Uterus (tissue), 4 donors: ENCODE measurements around the gene WBP1L. TPM values are rescaled to one million over a fixed set of nuclear protein-coding genes. Genes with fewer than 3 reads are reported as not detected.
"Not testable (repeated sequence)": the region's sequence is repeated elsewhere in the genome, so short reads cannot be mapped to it uniquely, and the experiment has no call there.

Source experiments
- DNase-seq, 2 donors: peaks; one replicate each; pipeline ENCODE4 v3.0.0-alpha.2; 2019 to 2020
- H3K27ac ChIP-seq, 2 donors: fragments of 200-600 bp; sonication (generic); 1 replicate in 1 of 2; 2 replicates in 1 of 2; pipeline ENCODE4 v1.5.1; 2016 to 2018
- H3K27me3 ChIP-seq, 2 donors: fragments of 200-600 bp; sonication (generic); one replicate each; pipeline ENCODE4 v1.5.1; 2018 to 2019; ENCODE audit warnings: control low read depth in 1 of 2
- H3K36me3 ChIP-seq, 2 donors: fragments of 200-600 bp; sonication (generic); one replicate each; pipeline ENCODE4 v1.5.1; 2019; ENCODE audit warnings: control low read depth in 1 of 2
- H3K4me1 ChIP-seq, 2 donors: fragments of 200-600 bp; sonication (generic); one replicate each; pipeline ENCODE4 v1.5.1; 2018 to 2019; ENCODE audit warnings: control low read depth in 1 of 2
- H3K4me3 ChIP-seq, 2 donors: fragments of 200-600 bp; sonication (generic); 1 replicate in 1 of 2; 2 replicates in 1 of 2; pipeline ENCODE4 v1.5.1; 2018 to 2019; ENCODE audit warnings: mild to moderate bottlenecking in 1 of 2
- H3K9me3 ChIP-seq, 2 donors: fragments of 200-600 bp; sonication (generic); one replicate each; pipeline ENCODE4 v1.5.1; 2019; ENCODE audit warnings: control low read depth in 1 of 2
- CTCF ChIP-seq, 4 experiments: fragments of 200-600 bp in 2 of 4; fragments of 450-650 bp in 2 of 4; sonication (generic) in 2 of 4; IDR thresholded peaks; one replicate each; pipeline ENCODE4 v1.5.1; 2016 to 2019; ENCODE audit warnings: antibody characterized with exemption in 4 of 4, mild to moderate bottlenecking in 2 of 4, moderate library complexity in 1 of 4
- POLR2A ChIP-seq, 2 donors: fragments of 450-650 bp; IDR thresholded peaks; one replicate each; pipeline ENCODE4 v1.6.1; 2016; ENCODE audit warnings: antibody characterized with exemption in 2 of 2, mild to moderate bottlenecking in 1 of 2, moderate library complexity in 1 of 2
- intact Hi-C: fragments of 100-400 bp; cut with DNase I; formaldehyde crosslinking; loops from one replicate; pipeline ENCODE4 v1.15.1; 2023; ENCODE audit warnings: low total_unique reads
- total RNA-seq, 4 donors: library from RNA; depleted of rRNA in 3 of 4; stranded (reverse); fragments of >200 nt in 3 of 4; gene quantifications; one replicate each; pipeline versions ENCODE4 v1.1.0 to v1.2.4, GENCODE V29; 2014 to 2023
- donor health status: DM: yes; HTN: yes; CAD: no.

WBP1L gene
- total RNA-seq, 4 donors from 2014 or later = 27.4 to 79.2 (median 55.3) TPM

- TF ChIP-seq POLR2A (IDR thresholded peaks at IDR 0.05) = no peak
- TF ChIP-seq CTCF (IDR thresholded peaks at IDR 0.05) = no peak
- H3K4me3 ChIP-seq = no peak overlapping the region
- H3K4me1 ChIP-seq = no peaks in the 10 kb centered on the region
- no peaks in the 10 kb centered on the region for H3K27me3 ChIP-seq
- intact Hi-C loops = loop anchor here (5.0 kb wide), 1 partner anchor 69 kb away; no protein-coding TSS in a partner anchor
- no peaks in the 10 kb centered on the region for H3K36me3 ChIP-seq
- no peak for DNase-seq
- H3K9me3 ChIP-seq = no peaks in the 10 kb centered on the region
- no peak overlapping the region for H3K27ac ChIP-seq
Observed at GRCh38 chr10:102832987-102833386, 89.2 kb downstream of the WBP1L start.

GRCh38 chr10:102834143-102834542 is 90.4 kb downstream of the WBP1L start:
- intact Hi-C loops = loop anchor here (5.0 kb wide), 1 partner anchor 68 kb away; no protein-coding TSS in a partner anchor
- Histone ChIP-seq H3K27ac (no peak overlapping the region), H3K9me3 (no peaks in the 10 kb centered on the region), H3K4me1 (no peaks in the 10 kb centered on the region), H3K36me3 (no peaks in the 10 kb centered on the region), H3K4me3 (no peak overlapping the region), H3K27me3 (no peaks in the 10 kb centered on the region)
- no peak for TF ChIP-seq POLR2A (IDR thresholded peaks at IDR 0.05)
- no peak for TF ChIP-seq CTCF (IDR thresholded peaks at IDR 0.05)
- DNase-seq = no peak

GRCh38 chr10:102835007-102835482 is 91.3 kb downstream of the WBP1L start:
- no peaks in the 10 kb centered on the region for H3K36me3 ChIP-seq
- TF ChIP-seq POLR2A (IDR thresholded peaks at IDR 0.05) (no peak), CTCF (IDR thresholded peaks at IDR 0.05) (peak; percentile 77 to 89 (median 84))
- no peaks in the 10 kb centered on the region for H3K27me3 ChIP-seq
- DNase-seq = peak; percentile 75 to 80
- no peaks in the 10 kb centered on the region for H3K4me1 ChIP-seq
- intact Hi-C loops = no loop called here
- no peaks in the 10 kb centered on the region for H3K9me3 ChIP-seq
- no peak overlapping the region for H3K4me3 ChIP-seq
- no peak overlapping the region for H3K27ac ChIP-seq

GRCh38 chr10:102837230-102837721 is 93.5 kb downstream of the WBP1L start, which contains the start of gene CYP17A1:
Gene CYP17A1 (minus strand): TSS chr10:102837413. CDS start chr10:102837361, 52 bp downstream.
- TF ChIP-seq CTCF (IDR thresholded peaks at IDR 0.05) (no peak), POLR2A (IDR thresholded peaks at IDR 0.05) (no peak)
- DNase-seq = peak; percentile 50 to 55
- intact Hi-C loops = no loop called here
- Histone ChIP-seq H3K4me1 (no peaks in the 10 kb centered on the region), H3K4me3 (no peak within 1 kb of the TSS), H3K36me3 (no peaks in the 10 kb centered on the region), H3K9me3 (no peaks in the 10 kb centered on the region), H3K27me3 (no peaks in the 10 kb centered on the region), H3K27ac (no peak within 1 kb of the TSS)

GRCh38 chr10:102838276-102838927 is 94.7 kb downstream of the WBP1L start:
- H3K4me3 ChIP-seq, DNase-seq, H3K27me3 ChIP-seq, H3K9me3 ChIP-seq, H3K36me3 ChIP-seq, H3K4me1 ChIP-seq, intact Hi-C loops, H3K27ac ChIP-seq: not testable (repeated sequence)
